RWPE2 (cell line): ENCODE measurements around the gene EAF1.
"Not testable (repeated sequence)": the region's sequence is repeated elsewhere in the genome, so short reads cannot be mapped to it uniquely, and the experiment has no call there.

Experiments
- ATAC-seq: fragments of 200-7000 bp; cut with Tn5 transposase; 3 replicates; pipeline ENCODE4 v1.9.1; 2021; ENCODE audit warnings: low read depth
- DNase-seq: peaks from one replicate; pipeline ENCODE4 v3.0.0-alpha.2; 2020; ENCODE audit warnings: low spot score
- H3K27ac ChIP-seq: fragments of 450-650 bp; 2 replicates; pipeline ENCODE4 v1.5.1; 2017; ENCODE audit warnings: mild to moderate bottlenecking; ENCODE audit not compliant: poor library complexity, severe bottlenecking
- H3K27me3 ChIP-seq: fragments of 250-450 bp; sonication (Bioruptor Pico); 2 replicates; pipeline ENCODE4 v1.5.1; 2021; ENCODE audit warnings: mild to moderate bottlenecking, moderate library complexity; ENCODE audit not compliant: insufficient read depth, poor library complexity, severe bottlenecking
- H3K36me3 ChIP-seq: fragments of 250-450 bp; sonication (Bioruptor Pico); 2 replicates; pipeline ENCODE4 v1.5.1; 2020; ENCODE audit warnings: low read depth, mild to moderate bottlenecking, moderate library complexity
- H3K4me1 ChIP-seq: fragments of 250-450 bp; sonication (Bioruptor Pico); 2 replicates; pipeline ENCODE4 v1.5.1; 2021; ENCODE audit warnings: mild to moderate bottlenecking, moderate library complexity; ENCODE audit not compliant: insufficient read depth, poor library complexity, severe bottlenecking
- H3K4me3 ChIP-seq: fragments of 250-450 bp; sonication (Bioruptor Pico); 2 replicates; pipeline ENCODE4 v1.5.1; 2021; ENCODE audit warnings: mild to moderate bottlenecking, moderate library complexity; ENCODE audit not compliant: severe bottlenecking
- H3K9me3 ChIP-seq: fragments of 250-450 bp; sonication (Bioruptor Pico); 2 replicates; pipeline ENCODE4 v1.5.1; 2021; ENCODE audit warnings: mild to moderate bottlenecking, moderate library complexity; ENCODE audit not compliant: severe bottlenecking
- TF ChIP-seq, protein P1 (sequence below): fragments of 450-650 bp; IDR thresholded peaks from one replicate; pipeline ENCODE4 v1.5.1; 2017; ENCODE audit warnings: mild to moderate bottlenecking, moderate library complexity; ENCODE audit not compliant: poor library complexity, severe bottlenecking

EAF1 gene

GRCh38 chr3:15478640-15478979 lies 51.2 kb downstream of the EAF1 start:
- ATAC-seq: no peak
- TF ChIP-seq, protein P1, sequence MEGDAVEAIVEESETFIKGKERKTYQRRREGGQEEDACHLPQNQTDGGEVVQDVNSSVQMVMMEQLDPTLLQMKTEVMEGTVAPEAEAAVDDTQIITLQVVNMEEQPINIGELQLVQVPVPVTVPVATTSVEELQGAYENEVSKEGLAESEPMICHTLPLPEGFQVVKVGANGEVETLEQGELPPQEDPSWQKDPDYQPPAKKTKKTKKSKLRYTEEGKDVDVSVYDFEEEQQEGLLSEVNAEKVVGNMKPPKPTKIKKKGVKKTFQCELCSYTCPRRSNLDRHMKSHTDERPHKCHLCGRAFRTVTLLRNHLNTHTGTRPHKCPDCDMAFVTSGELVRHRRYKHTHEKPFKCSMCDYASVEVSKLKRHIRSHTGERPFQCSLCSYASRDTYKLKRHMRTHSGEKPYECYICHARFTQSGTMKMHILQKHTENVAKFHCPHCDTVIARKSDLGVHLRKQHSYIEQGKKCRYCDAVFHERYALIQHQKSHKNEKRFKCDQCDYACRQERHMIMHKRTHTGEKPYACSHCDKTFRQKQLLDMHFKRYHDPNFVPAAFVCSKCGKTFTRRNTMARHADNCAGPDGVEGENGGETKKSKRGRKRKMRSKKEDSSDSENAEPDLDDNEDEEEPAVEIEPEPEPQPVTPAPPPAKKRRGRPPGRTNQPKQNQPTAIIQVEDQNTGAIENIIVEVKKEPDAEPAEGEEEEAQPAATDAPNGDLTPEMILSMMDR: no peak
- H3K36me3 ChIP-seq: no peaks in the 10 kb centered on the region

GRCh38 chr3:15479400-15480224 lies 52.2 kb downstream of the EAF1 start:
- H3K36me3 ChIP-seq: no peaks in the 10 kb centered on the region
- no peaks in the 10 kb centered on the region for H3K27me3 ChIP-seq
- no peaks in the 10 kb centered on the region for H3K4me1 ChIP-seq
- DNase-seq: no peak
- no peak overlapping the region for H3K4me3 ChIP-seq
- H3K27ac ChIP-seq: no peak overlapping the region
- TF ChIP-seq, protein P1: no peak
- H3K9me3 ChIP-seq: no peaks in the 10 kb centered on the region
- ATAC-seq: no peak

More at GRCh38 chr3:15478640-15478979, 51.2 kb downstream of the EAF1 start:
- DNase-seq: no peak
- H3K4me3 ChIP-seq: no peak overlapping the region
- H3K27me3 ChIP-seq: no peaks in the 10 kb centered on the region
- no peak overlapping the region for H3K27ac ChIP-seq
- H3K4me1 ChIP-seq: no peaks in the 10 kb centered on the region
- H3K9me3 ChIP-seq: no peaks in the 10 kb centered on the region

DNA sequence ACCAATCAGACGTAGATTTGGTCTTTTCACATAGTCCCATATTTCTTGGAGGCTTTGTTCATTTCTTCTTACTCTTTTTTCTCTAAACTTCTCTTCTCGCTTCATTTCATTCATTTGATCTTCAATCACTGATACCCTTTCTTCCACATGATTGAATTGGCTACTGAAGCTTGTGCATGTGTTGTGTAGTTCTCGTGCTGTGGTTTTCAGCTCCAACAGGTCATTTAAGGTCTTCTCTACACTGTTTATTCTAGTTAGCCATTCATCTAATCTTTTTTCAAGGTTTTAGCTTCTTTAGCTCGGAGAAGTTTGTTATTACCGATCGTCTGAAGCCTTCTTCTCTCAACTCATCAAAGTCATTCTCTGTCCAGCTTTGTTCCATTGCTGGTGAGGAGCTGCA lies 57.2 kb downstream of the EAF1 start:
- H3K9me3 ChIP-seq, DNase-seq, H3K36me3 ChIP-seq, ATAC-seq, H3K4me3 ChIP-seq, H3K4me1 ChIP-seq, H3K27me3 ChIP-seq, H3K27ac ChIP-seq: not testable (repeated sequence)

DNA sequence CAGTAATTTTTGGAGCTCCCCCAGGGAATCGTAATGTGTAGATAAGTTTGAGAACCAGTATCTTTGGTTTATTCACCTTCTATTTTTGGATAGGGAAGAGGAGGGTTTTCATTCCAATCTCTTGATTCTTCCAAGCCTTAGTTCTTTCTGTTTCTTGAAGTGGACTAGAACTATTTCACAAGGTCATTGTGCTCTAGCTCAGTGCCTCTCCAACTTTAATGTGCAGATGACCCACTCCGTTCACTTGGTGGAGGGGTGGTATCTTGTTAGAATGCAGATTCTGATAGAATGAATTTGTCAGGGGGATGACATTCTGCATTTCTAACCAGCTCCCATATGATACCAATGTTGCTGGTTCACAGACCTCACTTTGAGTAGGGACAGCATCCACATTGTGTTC lies 58.6 kb downstream of the EAF1 start:
- no peaks in the 10 kb centered on the region for H3K4me1 ChIP-seq
- DNase-seq (no peak), ATAC-seq (no peak)
- no peak overlapping the region for H3K4me3 ChIP-seq
- no peaks in the 10 kb centered on the region for H3K36me3 ChIP-seq
- H3K27me3 ChIP-seq: no peaks in the 10 kb centered on the region
- no peaks in the 10 kb centered on the region for H3K9me3 ChIP-seq
- TF ChIP-seq, protein P1: no peak
- H3K27ac ChIP-seq: no peak overlapping the region

- no peaks in the 10 kb centered on the region for H3K9me3 ChIP-seq
- DNase-seq (no peak), ATAC-seq (no peak)
- no peak overlapping the region for H3K27ac ChIP-seq
- TF ChIP-seq, protein P1: no peak
- no peaks in the 10 kb centered on the region for H3K27me3 ChIP-seq
- H3K4me3 ChIP-seq: no peak overlapping the region
- H3K4me1 ChIP-seq: no peaks in the 10 kb centered on the region
- no peaks in the 10 kb centered on the region for H3K36me3 ChIP-seq
These were observed 59.6 kb downstream of the EAF1 start for GRCh38 chr3:15486979-15487378.
